CD4-positive, alpha-beta T cell (primary cell): ENCODE results near the gene DNM1. TPM values are rescaled to one million over a fixed set of nuclear protein-coding genes. Genes with fewer than 3 reads are reported as not detected.

ENCODE experiments used
- ATAC-seq: fragments of 200-7000 bp; cut with Tn5 transposase; one replicate; pipeline ENCODE4 v1.10.0; 2022; ENCODE audit warnings: mild to moderate bottlenecking; ENCODE audit not compliant: poor library complexity
- CTCF ChIA-PET: fragments of 350-600 bp; sonication (Branson Sonifier 250); formaldehyde crosslinking; loops from one replicate; lab custom pipeline; 2021; ENCODE audit warnings: antibody characterized with exemption, inconsistent platforms; lab: Charles Lee
- POLR2A ChIA-PET: fragments of 350-600 bp; sonication (Branson Sonifier 250); formaldehyde crosslinking; loops from one replicate; lab custom pipeline; 2021; ENCODE audit warnings: antibody characterized with exemption, inconsistent platforms; lab: Charles Lee
- DNase-seq, 14 experiments: peaks; one replicate each; pipeline ENCODE4 v3.0.0-alpha.2; 2013 to 2020; ENCODE audit warnings: mixed read lengths in 2 of 14
- H3K27ac ChIP-seq, 2 donors: one replicate each; pipeline versions ENCODE4 v1.5.1 to v1.7.0; 2013; ENCODE audit warnings: low read length in 2 of 2, low read depth in 1 of 2, mild to moderate bottlenecking in 1 of 2
- H3K27me3 ChIP-seq, 2 experiments: 1 replicate in 1 of 2; 2 replicates in 1 of 2; pipeline versions ENCODE4 v1.6.1 to v1.7.0; 2013; ENCODE audit warnings: low read length in 2 of 2, control low read depth in 1 of 2, mild to moderate bottlenecking in 1 of 2, moderate library complexity in 1 of 2; ENCODE audit not compliant: insufficient read depth in 2 of 2, control insufficient read depth in 1 of 2
- H3K36me3 ChIP-seq: one replicate; pipeline ENCODE4 v1.6.1; 2013; ENCODE audit warnings: low read length, control low read depth; ENCODE audit not compliant: insufficient read depth
- H3K4me1 ChIP-seq: one replicate; pipeline ENCODE4 v1.6.1; 2013; ENCODE audit warnings: low read length, control low read depth; ENCODE audit not compliant: insufficient read depth
- H3K4me3 ChIP-seq: one replicate; pipeline ENCODE4 v1.5.1; 2013; ENCODE audit warnings: mild to moderate bottlenecking, low read length, moderate library complexity
- H3K9me3 ChIP-seq, 2 experiments: 1 replicate in 1 of 2; 2 replicates in 1 of 2; pipeline versions ENCODE4 v1.6.1 to v1.7.0; 2013; ENCODE audit warnings: low read length in 2 of 2, mild to moderate bottlenecking in 2 of 2, control low read depth in 1 of 2, moderate library complexity in 1 of 2; ENCODE audit not compliant: control insufficient read depth in 1 of 2, insufficient read depth in 1 of 2
- H3K27ac Mint-ChIP-seq: one replicate; pipeline ENCODE4 v1.8.0; 2020; ENCODE audit warnings: mixed read lengths
- H3K27me3 Mint-ChIP-seq: one replicate; pipeline ENCODE4 v1.8.0; 2021; ENCODE audit warnings: mixed read lengths
- H3K36me3 Mint-ChIP-seq: one replicate; pipeline ENCODE4 v1.8.0; 2021; ENCODE audit warnings: low read depth, mixed read lengths
- H3K4me1 Mint-ChIP-seq: one replicate; pipeline ENCODE4 v1.8.0; 2021; ENCODE audit warnings: low read depth, mixed read lengths
- H3K4me3 Mint-ChIP-seq: one replicate; pipeline ENCODE4 v1.8.0; 2020; ENCODE audit warnings: mild to moderate bottlenecking, mixed read lengths
- H3K9me3 Mint-ChIP-seq: one replicate; pipeline ENCODE4 v1.8.0; 2020; ENCODE audit warnings: mixed read lengths
- intact Hi-C, 2 experiments: fragments of 100-400 bp; cut with DNase I in 1 of 2; cut with micrococcal nuclease in 1 of 2; formaldehyde crosslinking; loops; one replicate each; pipeline versions ENCODE4 v1.15.1 to v1.9.0; 2023 to 2025; cut with DNase I, micrococcal nuclease
- total RNA-seq, 174 experiments: library from RNA in 2 of 174; stranded (reverse) in 2 of 174; gene quantifications; one replicate each; pipeline ENCODE4 v1.2.3 and lab custom pipeline; 2021 to 2026
- TF ChIP-seq, protein P1 (sequence below): fragments of 200-600 bp; IDR thresholded peaks from one replicate; pipeline ENCODE4 v1.8.0; 2022; ENCODE audit warnings: antibody characterized with exemption, mild to moderate bottlenecking

The DNM1 gene
- total RNA-seq, 2 experiments from 2014 or later: 1.8 to 2.5 TPM

DNA sequence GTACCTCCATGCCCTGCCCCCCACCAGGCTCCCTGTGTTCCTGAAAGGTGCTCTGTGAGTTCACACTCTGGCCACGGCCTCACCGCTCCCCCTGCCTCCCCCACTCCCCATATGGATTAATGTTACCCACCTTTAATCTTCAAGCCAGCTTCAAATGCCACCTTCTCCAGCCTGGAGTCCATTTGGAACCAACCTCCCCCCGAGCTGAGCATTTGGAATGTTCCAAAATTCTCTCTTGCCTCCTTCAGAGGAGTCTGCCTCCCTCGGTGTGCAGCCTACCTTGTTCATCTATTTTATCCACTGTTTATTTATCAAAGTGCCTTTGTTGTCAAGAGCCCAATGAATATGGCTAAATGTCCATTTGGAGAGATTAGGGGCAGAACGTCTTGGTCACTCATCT is 68.3 kb downstream of the DNM1 start:
- POLR2A ChIA-PET: no interaction called here
- Mint-ChIP-seq H3K27me3 (no peaks in the 10 kb centered on the region), H3K9me3 (no peaks in the 10 kb centered on the region), H3K36me3 (peaks cover 56% of the 10 kb centered on the region), H3K4me1 (peaks cover 24% of the 10 kb centered on the region), H3K4me3 (no peak overlapping the region), H3K27ac (no peak overlapping the region)
- TF ChIP-seq, protein P1, sequence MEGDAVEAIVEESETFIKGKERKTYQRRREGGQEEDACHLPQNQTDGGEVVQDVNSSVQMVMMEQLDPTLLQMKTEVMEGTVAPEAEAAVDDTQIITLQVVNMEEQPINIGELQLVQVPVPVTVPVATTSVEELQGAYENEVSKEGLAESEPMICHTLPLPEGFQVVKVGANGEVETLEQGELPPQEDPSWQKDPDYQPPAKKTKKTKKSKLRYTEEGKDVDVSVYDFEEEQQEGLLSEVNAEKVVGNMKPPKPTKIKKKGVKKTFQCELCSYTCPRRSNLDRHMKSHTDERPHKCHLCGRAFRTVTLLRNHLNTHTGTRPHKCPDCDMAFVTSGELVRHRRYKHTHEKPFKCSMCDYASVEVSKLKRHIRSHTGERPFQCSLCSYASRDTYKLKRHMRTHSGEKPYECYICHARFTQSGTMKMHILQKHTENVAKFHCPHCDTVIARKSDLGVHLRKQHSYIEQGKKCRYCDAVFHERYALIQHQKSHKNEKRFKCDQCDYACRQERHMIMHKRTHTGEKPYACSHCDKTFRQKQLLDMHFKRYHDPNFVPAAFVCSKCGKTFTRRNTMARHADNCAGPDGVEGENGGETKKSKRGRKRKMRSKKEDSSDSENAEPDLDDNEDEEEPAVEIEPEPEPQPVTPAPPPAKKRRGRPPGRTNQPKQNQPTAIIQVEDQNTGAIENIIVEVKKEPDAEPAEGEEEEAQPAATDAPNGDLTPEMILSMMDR: no peak
- peaks cover 21% of the 10 kb centered on the region for H3K4me1 ChIP-seq
- peaks cover 34% of the 10 kb centered on the region for H3K36me3 ChIP-seq
- H3K9me3 ChIP-seq: no peaks in the 10 kb centered on the region
- H3K4me3 ChIP-seq: no peak overlapping the region
- no peak overlapping the region for H3K27ac ChIP-seq
- CTCF ChIA-PET: no interaction called here
- intact Hi-C loops: no loop called here
- no peak for DNase-seq
- H3K27me3 ChIP-seq: no peaks in the 10 kb centered on the region
- no peak for ATAC-seq

DNA sequence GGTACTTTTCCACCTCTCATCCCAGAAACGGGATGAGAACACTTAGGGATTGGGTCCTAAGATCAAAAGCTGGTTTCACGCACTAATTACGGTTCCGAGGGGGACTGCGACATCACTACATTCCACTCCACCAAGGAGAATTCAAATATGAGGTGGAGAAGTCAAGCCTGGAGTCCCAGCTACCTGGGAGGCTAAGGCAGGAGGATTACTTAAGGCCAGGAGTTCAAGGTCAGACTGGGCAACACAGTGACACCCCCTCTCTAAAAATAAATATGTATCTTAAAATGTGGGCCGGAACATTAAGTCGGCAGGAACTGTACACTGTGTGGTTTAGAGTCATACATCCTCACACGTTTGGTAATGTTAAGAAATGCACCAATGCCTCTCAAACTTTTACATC is 71.1 kb downstream of the DNM1 start:
- Mint-ChIP-seq H3K36me3 (peaks cover 49% of the 10 kb centered on the region), H3K4me3 (peak overlapping the region; percentile 98), H3K27me3 (no peaks in the 10 kb centered on the region), H3K9me3 (no peaks in the 10 kb centered on the region), H3K4me1 (peaks cover 34% of the 10 kb centered on the region), H3K27ac (peak overlapping the region; percentile 45)
- Histone ChIP-seq H3K4me1 (peaks cover 31% of the 10 kb centered on the region), H3K36me3 (peaks cover 21% of the 10 kb centered on the region), H3K4me3 (no peak overlapping the region), H3K27ac (no peak overlapping the region), H3K27me3 (no peaks in the 10 kb centered on the region), H3K9me3 (no peaks in the 10 kb centered on the region)
- POLR2A ChIA-PET: no interaction called here
- TF ChIP-seq, protein P1: no peak
- CTCF ChIA-PET: no interaction called here
- intact Hi-C loops: loop anchor here in 1 of 2 experiments (2.0 kb wide), 1 partner anchor 23 kb away; no protein-coding TSS in a partner anchor
- no peak for ATAC-seq
- DNase-seq: no peak

DNA sequence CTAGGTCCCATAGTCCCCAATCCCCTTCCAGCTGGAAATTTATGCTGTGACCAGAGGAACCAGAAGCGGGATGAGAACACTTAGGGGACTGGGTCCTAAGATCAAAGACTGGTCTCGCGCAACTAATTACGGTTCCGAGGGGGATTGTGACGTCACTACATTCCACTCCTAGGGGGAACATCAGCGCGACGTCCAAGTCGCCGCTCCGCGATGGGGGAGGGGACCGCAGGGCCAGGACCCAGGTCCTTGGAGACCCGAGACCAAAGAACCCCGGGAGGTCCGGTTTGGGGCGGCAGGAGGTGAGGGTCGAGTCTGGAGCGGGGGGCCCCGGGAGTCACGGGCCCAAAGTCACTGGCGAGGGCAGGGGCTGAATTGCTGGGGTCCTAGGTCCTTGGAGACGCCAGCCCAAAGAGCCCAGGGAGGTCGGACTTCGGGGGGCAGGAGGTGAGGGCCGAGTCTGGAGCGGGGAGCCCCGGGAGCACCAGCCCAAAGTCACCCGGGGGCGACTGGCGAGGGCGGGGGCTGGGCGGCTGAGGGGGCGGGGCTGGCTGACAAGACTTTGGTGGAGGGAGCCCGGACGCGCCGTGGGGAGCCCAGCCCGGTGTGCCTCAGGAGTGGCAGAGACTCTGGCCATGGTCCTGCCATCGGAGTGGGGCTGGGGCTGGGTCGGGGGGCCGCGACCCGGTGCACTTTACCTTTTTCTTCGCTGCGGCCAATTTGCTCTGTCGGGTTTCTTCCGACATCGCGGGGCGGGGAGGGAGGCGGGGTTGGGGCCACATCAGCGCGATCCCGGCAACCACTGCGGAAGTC is 72.2 kb downstream of the DNM1 start, which contains the start of gene GOLGA2:
Gene GOLGA2, minus strand, starts transcription at position 810 of the 810 bp plus-strand sequence. Its CDS starts 31 bp downstream, at position 779.
- ChIA-PET POLR2A (interaction anchor here (0.6 to 1.2 kb wide), 15 partner anchors 13 to 753 kb away, joined by 3 to 29 read pairs (median 4); partner anchors contain the start of genes BBLN, DOLK, NUP188 and SH3GLB2), CTCF (interaction anchor here (0.9 to 1.0 kb wide), 3 partner anchors 20 to 66 kb away, joined by 3 read pairs; no protein-coding TSS in a partner anchor)
- Histone ChIP-seq H3K27me3 (no peaks in the 10 kb centered on the region), H3K27ac (peak within 1 kb of the TSS; percentile 70 to 72), H3K4me3 (peak within 1 kb of the TSS; percentile 98), H3K9me3 (no peaks in the 10 kb centered on the region), H3K4me1 (peaks cover 31% of the 10 kb centered on the region), H3K36me3 (peaks cover 21% of the 10 kb centered on the region)
- Mint-ChIP-seq H3K4me1 (peaks cover 36% of the 10 kb centered on the region), H3K27ac (peak within 1 kb of the TSS; percentile 88), H3K27me3 (no peaks in the 10 kb centered on the region), H3K36me3 (peaks cover 56% of the 10 kb centered on the region), H3K9me3 (no peaks in the 10 kb centered on the region), H3K4me3 (peak within 1 kb of the TSS; percentile 98)
- peak in 2 of 14 experiments; percentile 32 to 64 for DNase-seq
- intact Hi-C loops: loop anchor here in 1 of 2 experiments (1.0 to 5.0 kb wide), 8 partner anchors 25 to 752 kb away; partner anchors contain the start of genes BBLN, COQ4, DNM1 and ODF2
- peak; percentile 45 for ATAC-seq
- TF ChIP-seq, protein P1: no peak
